ENCODE measurements around the gene DNAJA4. TPM values are rescaled to one million over a fixed set of nuclear protein-coding genes. Genes with fewer than 3 reads are reported as not detected.

Gene DNAJA4
- total RNA-seq, 2 donors from 2014 or later = 36.7 to 39.6 TPM

DNA sequence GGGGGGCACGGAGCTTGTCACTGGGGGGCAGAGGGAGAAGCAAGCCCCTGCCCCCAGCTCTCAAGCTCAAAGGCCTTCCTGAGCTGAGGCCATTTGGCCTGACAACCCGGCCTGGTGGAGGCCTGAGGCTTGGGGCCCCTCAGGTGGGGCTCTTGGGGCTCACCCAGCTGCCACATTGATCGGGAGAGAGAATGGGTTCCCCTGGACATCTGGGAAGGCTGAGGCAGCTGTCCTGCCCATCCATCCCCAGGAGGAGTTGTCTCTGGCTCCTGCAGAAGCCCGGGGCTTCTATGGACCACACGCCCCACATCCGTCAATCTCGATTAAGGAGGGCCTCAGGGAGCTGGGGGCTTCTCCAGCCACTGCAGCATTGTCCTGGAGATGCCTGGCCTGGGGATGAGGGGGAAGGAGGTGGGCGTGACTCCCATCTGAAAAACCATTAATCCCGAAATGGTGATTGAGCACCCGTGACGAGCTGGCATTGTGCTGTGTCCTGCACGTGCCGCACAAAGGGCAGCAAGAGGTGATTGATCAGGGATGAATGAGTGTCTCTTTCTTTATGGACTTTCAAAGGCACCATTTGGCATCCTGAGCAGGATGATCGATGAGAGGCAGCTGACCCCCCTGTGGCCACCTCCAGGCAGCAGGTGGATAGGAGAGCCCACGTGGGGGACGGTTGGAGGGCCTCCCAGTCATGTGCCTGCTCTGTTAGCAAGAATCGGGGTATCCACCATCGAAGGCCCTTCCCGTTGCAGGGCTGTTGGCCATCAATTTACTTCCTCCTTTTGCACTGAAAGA lies 58.6 kb downstream of the DNAJA4 start:
- ATAC-seq (no peak), DNase-seq (no peak)
- intact Hi-C loops (cut with DNase I, micrococcal nuclease) = no loop called here

DNA sequence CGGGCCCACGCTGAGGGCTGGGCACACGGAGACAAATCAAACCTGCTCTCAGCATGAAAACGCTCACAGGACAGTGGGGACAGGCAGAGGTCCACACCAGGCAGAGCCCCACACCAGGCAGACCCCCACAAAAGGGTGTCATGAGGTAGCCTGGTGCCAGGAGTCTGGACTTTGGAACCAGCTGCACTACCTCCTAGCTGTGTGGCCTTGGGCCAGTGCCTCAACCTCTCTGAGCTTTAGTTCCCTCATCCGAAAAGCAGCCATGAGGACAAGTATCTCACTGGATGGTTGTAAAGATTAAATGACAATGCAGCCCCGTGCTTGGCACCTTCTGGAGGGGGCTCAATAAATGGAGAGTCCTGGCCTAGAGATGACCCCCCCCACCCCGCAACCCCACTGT lies 59.3 kb downstream of the DNAJA4 start:
- intact Hi-C loops (cut with DNase I, micrococcal nuclease) = no loop called here
- ATAC-seq (no peak), DNase-seq (no peak)

DNA sequence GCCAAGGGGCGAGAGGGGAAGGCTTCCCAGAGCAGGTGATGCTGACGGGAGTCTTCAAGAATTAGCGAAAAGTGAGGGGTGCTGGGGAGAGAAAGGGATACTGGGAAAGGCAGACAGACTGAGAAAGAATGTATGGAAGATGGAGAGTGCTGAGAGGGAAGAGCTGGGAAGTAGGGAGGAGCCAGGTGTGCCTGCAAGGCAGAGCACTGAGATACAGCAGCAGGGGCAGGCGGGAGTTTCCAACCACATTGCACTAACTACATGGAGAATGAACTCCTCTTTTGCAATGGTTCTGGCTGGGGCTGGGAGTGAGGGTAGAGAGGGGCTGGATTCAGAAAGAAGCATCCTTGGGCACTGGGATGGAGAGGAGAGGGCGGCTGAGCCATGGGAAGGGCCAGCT lies 59.8 kb downstream of the DNAJA4 start:
- DNase-seq = no peak
- ATAC-seq = no peak
- intact Hi-C loops (cut with DNase I, micrococcal nuclease) = no loop called here

DNA sequence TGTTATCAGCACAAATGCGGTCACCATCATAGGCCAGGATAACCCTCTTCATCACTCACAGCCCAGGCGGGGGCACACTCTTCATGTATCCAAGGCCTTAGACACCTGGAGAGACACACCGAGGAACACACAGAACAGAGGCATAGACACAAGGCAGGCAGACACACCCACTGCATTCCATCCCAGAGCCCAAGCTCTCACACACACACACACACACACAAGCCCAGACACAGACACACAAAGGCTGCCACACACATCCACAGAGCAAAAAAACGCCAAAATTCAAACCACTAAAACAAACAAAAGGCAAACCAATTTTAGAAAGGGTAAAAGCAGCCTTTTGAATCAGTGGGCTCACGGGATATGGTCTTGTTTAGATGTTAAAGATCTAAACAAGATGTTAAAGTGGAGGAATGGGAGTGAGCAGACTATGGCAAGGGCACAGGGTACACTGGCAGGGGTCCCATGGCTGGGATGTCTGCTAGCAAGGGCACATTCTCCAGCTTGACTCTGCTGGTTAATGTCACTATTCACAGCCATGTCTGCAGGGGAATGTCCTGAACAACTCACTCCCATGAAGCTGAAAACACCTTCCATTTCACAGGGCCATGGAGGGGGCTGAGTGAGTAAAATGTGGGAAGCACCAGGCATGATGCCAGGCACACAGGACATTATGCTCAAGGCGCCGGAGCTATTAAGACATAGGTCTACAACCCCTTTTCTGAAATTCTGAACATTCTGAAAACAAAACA lies 60.9 kb downstream of the DNAJA4 start:
- peak; percentile 58 for ATAC-seq
- DNase-seq = no peak

DNA sequence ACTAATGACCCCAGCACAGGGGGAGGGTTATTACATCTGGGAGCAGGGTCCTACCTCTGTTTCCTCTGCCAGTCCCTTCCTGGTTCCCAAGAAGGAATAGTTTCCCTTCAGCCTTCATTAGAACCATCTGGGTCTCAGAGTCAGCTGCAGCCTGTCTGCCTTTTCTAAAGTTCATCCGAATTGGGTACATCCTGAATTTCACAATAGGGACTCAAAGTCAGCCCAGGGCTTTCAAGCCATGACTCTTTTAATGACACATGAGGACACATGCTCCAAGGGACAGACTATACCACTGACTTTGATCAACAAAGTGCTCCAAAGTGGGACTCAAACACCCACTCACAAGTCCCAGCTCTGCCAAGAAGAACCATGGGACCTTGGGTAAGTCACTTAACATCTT lies 63.1 kb downstream of the DNAJA4 start:
- ATAC-seq (no peak), DNase-seq (no peak)
- intact Hi-C loops (cut with DNase I, micrococcal nuclease) = no loop called here

More for the DNA sequence above, 60.9 kb downstream of the DNAJA4 start:
- intact Hi-C loops (cut with DNase I, micrococcal nuclease) = no loop called here

DNA sequence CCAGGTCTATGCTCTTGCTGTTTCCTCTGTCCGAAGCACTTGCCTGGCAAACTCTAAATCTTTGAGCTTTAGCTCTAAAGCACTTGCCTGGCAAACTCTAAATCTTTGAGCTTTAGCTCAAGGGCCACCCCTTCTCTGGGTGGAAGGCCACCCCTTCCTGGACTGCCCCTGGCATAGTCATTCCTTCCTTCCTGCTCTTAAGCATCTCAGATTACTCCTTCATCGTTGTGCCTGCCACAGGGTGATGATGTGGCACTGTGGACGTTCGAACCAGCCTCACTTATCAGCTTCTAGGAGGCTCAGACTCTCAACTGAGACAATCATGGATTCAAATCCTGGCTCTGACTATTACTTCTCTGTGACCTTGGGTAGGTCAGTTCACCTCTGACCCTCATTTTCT lies 65.3 kb downstream of the DNAJA4 start:
- DNase-seq = no peak
- intact Hi-C loops (cut with DNase I, micrococcal nuclease) = no loop called here
- peak; percentile 54 for ATAC-seq

Other genes with a start within 250 kb of the DNAJA4 start
- gene TBC1D2B, start 186.9 kb upstream of the DNAJA4 start, total RNA-seq = 10 to 100 TPM; 41.3 to 63.5 TPM
- gene SH2D7, start 172.0 kb upstream of the DNAJA4 start, total RNA-seq = 1 to 10 TPM in 1 of 2 donors, under 1 TPM in 1; 0.89 to 2.4 TPM
- gene CIB2, start 133.1 kb upstream of the DNAJA4 start, total RNA-seq = 10 to 100 TPM; 12.0 to 19.7 TPM
- 100 to 1,000 TPM; 176 to 247 TPM for gene IDH3A, start 115.2 kb upstream of the DNAJA4 start, total RNA-seq
- under 1 TPM; 0.45 to 0.58 TPM for gene ACSBG1, start 30.0 kb upstream of the DNAJA4 start, total RNA-seq
- 10 to 100 TPM; 33.2 to 35.1 TPM for gene SKIC8, start 35.0 kb downstream of the DNAJA4 start, total RNA-seq
- 1 to 10 TPM in 1 of 2 donors, under 1 TPM in 1; 0.61 to 1.5 TPM for gene CRABP1, start 75.8 kb downstream of the DNAJA4 start, total RNA-seq
- 10 to 100 TPM; 54.2 to 65.2 TPM for gene IREB2, start 173.7 kb downstream of the DNAJA4 start, total RNA-seq
- gene HYKK, start 243.0 kb downstream of the DNAJA4 start, total RNA-seq = 1 to 10 TPM; 6.3 to 7.5 TPM

Measured in left colon (tissue), 2 donors.